ENCODE data around the gene AFAP1L2. TPM values are rescaled to one million over a fixed set of nuclear protein-coding genes. Genes with fewer than 3 reads are reported as not detected.

AFAP1L2 gene
- total RNA-seq, 6 experiments from 2014 or later, result 0.07 to 0.09 TPM; not detected in 4

- H3K27me3 Mint-ChIP-seq (ENCODE audit: insufficient read depth), result peaks cover 31% of the 10 kb centered on the region
- H3K9me3 Mint-ChIP-seq, result no peaks in the 10 kb centered on the region
- no peak for TF ChIP-seq CTCF (IDR thresholded peaks at IDR 0.05)
- DNase-seq, result no peak
- H3K36me3 Mint-ChIP-seq (ENCODE audit: low read depth), result no peaks in the 10 kb centered on the region
- no peak overlapping the region for H3K4me3 Mint-ChIP-seq
- no peak overlapping the region for H3K27ac Mint-ChIP-seq
- H3K4me1 Mint-ChIP-seq (ENCODE audit: low read depth), result no peaks in the 10 kb centered on the region
These were observed 124.2 kb downstream of the AFAP1L2 start for GRCh38 chr10:114279901-114280644.

- Mint-ChIP-seq H3K4me3 (no peak overlapping the region), H3K36me3 (ENCODE audit: low read depth) (no peaks in the 10 kb centered on the region), H3K27ac (no peak overlapping the region), H3K9me3 (no peaks in the 10 kb centered on the region), H3K4me1 (ENCODE audit: low read depth) (no peaks in the 10 kb centered on the region), H3K27me3 (ENCODE audit: insufficient read depth) (peaks cover 31% of the 10 kb centered on the region)
- DNase-seq, result no peak
- TF ChIP-seq CTCF (IDR thresholded peaks at IDR 0.05), result no peak
These were observed 125.0 kb downstream of the AFAP1L2 start for GRCh38 chr10:114279289-114279688.

GRCh38 chr10:114278884-114279191, 125.5 kb downstream of the AFAP1L2 start:
- H3K4me1 Mint-ChIP-seq (ENCODE audit: low read depth), result no peaks in the 10 kb centered on the region
- no peak for TF ChIP-seq CTCF (IDR thresholded peaks at IDR 0.05)
- DNase-seq, result no peak
- H3K27ac Mint-ChIP-seq, result no peak overlapping the region
- no peak overlapping the region for H3K4me3 Mint-ChIP-seq
- H3K27me3 Mint-ChIP-seq (ENCODE audit: insufficient read depth), result peaks cover 31% of the 10 kb centered on the region
- H3K9me3 Mint-ChIP-seq, result no peaks in the 10 kb centered on the region
- H3K36me3 Mint-ChIP-seq (ENCODE audit: low read depth), result no peaks in the 10 kb centered on the region

- Mint-ChIP-seq H3K4me1 (ENCODE audit: low read depth) (no peaks in the 10 kb centered on the region), H3K4me3 (no peak overlapping the region), H3K27ac (no peak overlapping the region), H3K36me3 (ENCODE audit: low read depth) (no peaks in the 10 kb centered on the region), H3K27me3 (ENCODE audit: insufficient read depth) (peaks cover 29% of the 10 kb centered on the region), H3K9me3 (no peaks in the 10 kb centered on the region)
- TF ChIP-seq CTCF (IDR thresholded peaks at IDR 0.05), result no peak
- DNase-seq, result no peak
These were observed 126.0 kb downstream of the AFAP1L2 start for GRCh38 chr10:114278140-114278883.

- no peak for DNase-seq
- peaks cover 19% of the 10 kb centered on the region for H3K27me3 Mint-ChIP-seq (ENCODE audit: insufficient read depth)
- TF ChIP-seq CTCF (IDR thresholded peaks at IDR 0.05), result no peak
- H3K4me1 Mint-ChIP-seq (ENCODE audit: low read depth), result peaks cover 10% of the 10 kb centered on the region
- no peak overlapping the region for H3K4me3 Mint-ChIP-seq
- H3K36me3 Mint-ChIP-seq (ENCODE audit: low read depth), result no peaks in the 10 kb centered on the region
- H3K9me3 Mint-ChIP-seq, result no peaks in the 10 kb centered on the region
- H3K27ac Mint-ChIP-seq, result no peak overlapping the region
These were observed 127.6 kb downstream of the AFAP1L2 start for GRCh38 chr10:114276671-114277070.

Data from HFFc6 (cell line).